Fibroblast of gingiva (primary cell): ENCODE results near the gene PARD3.
A peak's percentile ranks its signal among the peaks of the same experiment; 100 is the strongest.

Source experiments
- DNase-seq: peaks from one replicate; pipeline ENCODE4 v3.0.0-alpha.2; 2011; ENCODE audit warnings: low read depth

The PARD3 gene

GRCh38 chr10:34580214-34580613 is 234.9 kb downstream of the PARD3 start:
- DNase-seq = no peak

- no peak for DNase-seq
These were observed 236.6 kb downstream of the PARD3 start for GRCh38 chr10:34578468-34578867.

DNA sequence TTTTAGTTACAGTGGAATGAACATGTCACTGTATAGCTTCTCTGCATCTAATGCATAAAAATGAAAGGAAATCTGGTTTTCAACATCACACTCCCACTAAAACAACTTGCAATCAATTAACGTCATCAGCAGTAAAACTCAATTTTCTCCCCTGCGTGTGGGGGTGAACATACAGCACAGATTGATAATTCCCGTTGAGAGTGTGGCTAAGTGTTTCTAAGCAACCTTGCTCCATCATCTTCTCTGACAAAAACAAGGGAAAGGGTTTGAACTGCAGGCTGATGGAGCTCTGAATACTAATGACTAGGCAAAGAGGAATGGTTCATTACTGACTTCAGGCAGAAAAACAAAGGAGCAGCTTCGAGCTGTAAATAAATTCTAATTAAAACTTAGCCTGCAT is 238.3 kb downstream of the PARD3 start:
- DNase-seq = no peak

- no peak for DNase-seq
These were observed 239.2 kb downstream of the PARD3 start for GRCh38 chr10:34575882-34576281.

- DNase-seq = no peak
These were observed 240.7 kb downstream of the PARD3 start for GRCh38 chr10:34574353-34574934.

DNA sequence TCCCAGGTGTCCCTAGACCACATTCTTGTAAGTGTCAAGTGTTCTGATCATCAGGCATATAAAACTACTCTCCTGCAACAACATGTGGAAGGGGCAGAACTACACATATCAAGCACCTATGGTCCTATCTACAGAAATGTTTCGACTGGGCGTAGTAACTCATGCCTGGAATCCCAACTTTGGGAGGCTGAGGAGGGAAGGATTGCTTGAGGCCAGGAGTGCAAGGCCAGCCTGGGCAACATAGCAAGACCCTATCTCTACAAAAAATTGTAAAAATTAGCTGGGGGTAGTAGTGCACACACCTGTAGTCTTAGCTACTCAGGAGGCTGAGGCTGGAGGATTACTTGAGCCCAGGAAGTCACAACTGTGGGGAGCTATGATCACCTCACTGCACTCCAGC is 244.2 kb downstream of the PARD3 start:
- no peak for DNase-seq

GRCh38 chr10:34567659-34568253 is 247.3 kb downstream of the PARD3 start:
- no peak for DNase-seq

- DNase-seq = peak; percentile 84
These were observed 249.2 kb downstream of the PARD3 start for GRCh38 chr10:34565934-34566333.

- no peak for DNase-seq
These were observed 257.0 kb downstream of the PARD3 start for GRCh38 chr10:34558093-34558583.

DNA sequence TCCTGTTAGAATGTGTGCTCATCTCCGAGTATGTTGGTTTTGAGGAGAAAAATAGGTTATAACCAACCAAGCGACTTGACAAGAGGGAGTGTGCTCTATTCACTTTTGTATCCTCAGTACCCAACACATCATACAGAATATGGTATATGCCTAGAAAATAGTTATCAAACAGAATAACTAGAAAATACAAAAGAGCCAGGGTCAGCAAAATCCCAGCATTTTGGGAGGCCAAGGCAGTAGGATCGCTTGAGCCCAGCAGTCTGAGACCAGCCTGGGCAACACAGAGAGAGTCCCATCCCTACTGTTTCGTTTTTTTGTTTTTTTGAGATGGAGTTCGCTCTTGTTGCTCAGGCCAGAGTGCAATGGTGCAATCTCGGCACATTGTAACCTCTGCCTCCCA is 257.9 kb downstream of the PARD3 start:
- no peak for DNase-seq

GRCh38 chr10:34555653-34556052 is 259.4 kb downstream of the PARD3 start:
- DNase-seq = no peak

- no peak for DNase-seq
These were observed 261.3 kb downstream of the PARD3 start for GRCh38 chr10:34553747-34554146.

- no peak for DNase-seq
These were observed 263.8 kb downstream of the PARD3 start for GRCh38 chr10:34551295-34551694.

DNA sequence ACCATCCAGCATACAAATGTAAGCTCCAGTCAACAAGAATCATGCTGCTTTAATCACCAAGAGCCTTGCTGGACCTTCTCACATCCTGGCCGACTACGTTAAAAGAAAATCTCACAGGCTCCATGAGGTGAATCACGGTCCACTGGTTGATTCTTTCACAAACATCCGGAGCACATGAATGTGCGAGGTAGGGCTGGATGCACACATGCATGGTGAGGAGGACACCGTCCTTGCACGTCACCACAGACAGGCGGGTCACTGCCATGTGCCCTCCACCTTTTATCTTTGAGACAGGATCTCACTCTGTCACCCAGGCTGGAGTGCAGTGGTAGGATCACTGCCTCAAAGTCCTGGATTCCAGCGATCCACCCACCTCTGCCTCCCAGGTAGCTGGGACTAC is 265.1 kb downstream of the PARD3 start:
- DNase-seq = no peak

- peak; percentile 59 for DNase-seq
These were observed 266.1 kb downstream of the PARD3 start for GRCh38 chr10:34549001-34549400.

GRCh38 chr10:34548466-34548865 is 266.6 kb downstream of the PARD3 start:
- no peak for DNase-seq

GRCh38 chr10:34547695-34548094 is 267.4 kb downstream of the PARD3 start:
- DNase-seq = no peak

- DNase-seq = peak; percentile 61
These were observed 267.8 kb downstream of the PARD3 start for GRCh38 chr10:34547291-34547690.

DNA sequence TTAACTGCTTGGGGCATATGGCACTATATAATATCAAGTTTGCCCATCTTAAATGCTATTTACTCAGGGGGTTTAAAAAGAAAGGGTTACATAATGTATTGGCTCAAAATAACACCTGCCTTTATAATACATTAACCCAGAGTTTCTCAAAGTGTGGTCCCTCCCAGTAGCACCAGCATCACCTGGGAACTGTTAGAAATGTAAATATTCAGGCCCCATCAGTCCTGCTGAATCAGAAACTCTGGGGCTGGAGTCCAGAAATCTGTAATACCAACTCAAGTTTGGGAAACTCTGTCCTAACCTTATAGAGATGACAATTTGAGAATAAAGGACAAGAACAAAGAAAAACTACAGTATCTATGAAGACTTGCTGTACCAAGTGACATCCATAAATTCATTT is 270.7 kb downstream of the PARD3 start:
- no peak for DNase-seq

GRCh38 chr10:34543716-34544115 is 271.4 kb downstream of the PARD3 start:
- DNase-seq = no peak

- no peak for DNase-seq
These were observed 274.6 kb downstream of the PARD3 start for GRCh38 chr10:34540492-34540891.

- peak; percentile 85 for DNase-seq
These were observed 275.4 kb downstream of the PARD3 start for GRCh38 chr10:34539533-34540315.

GRCh38 chr10:34538281-34538829 is 276.7 kb downstream of the PARD3 start:
- peak; percentile 12 for DNase-seq
